Measurements from ENCODE around the gene COL16A1.

GRCh38 chr1:31726715-31727114, 22.9 kb upstream of the COL16A1 start:
- no peak for TF ChIP-seq HBP1 (CRISPR knock-in tag; IDR thresholded peaks at IDR 0.05; ENCODE audit: low read depth)
- no peak for TF ChIP-seq HDAC1 (CRISPR knock-in tag; IDR thresholded peaks at IDR 0.05)
- TF ChIP-seq XBP1 (CRISPR knock-in tag; IDR thresholded peaks at IDR 0.05) = no peak
